ENCODE measurements around the gene UTY. TPM values are rescaled to one million over a fixed set of nuclear protein-coding genes. Genes with fewer than 3 reads are reported as not detected.

Gene UTY
- total RNA-seq, 2 donors from 2014 or later, result 29.7 to 32.7 TPM

GRCh38 chrY:13432293-13433025, 47.4 kb downstream of the UTY start:
- H3K27ac Mint-ChIP-seq, result peak overlapping the region in 1 of 2 donors; percentile 73
- H3K9me3 Mint-ChIP-seq, result peaks cover 4 to 15% of the 10 kb centered on the region in 2 donors
- DNase-seq (ENCODE audit: low spot score in 2 of 2) (no peak), ATAC-seq (no peak)
- H3K36me3 Mint-ChIP-seq, result peaks cover 46 to 87% of the 10 kb centered on the region in 2 donors

- Mint-ChIP-seq H3K27ac (no peak overlapping the region), H3K36me3 (peaks cover 43 to 92% of the 10 kb centered on the region in 2 donors), H3K9me3 (peaks cover 4 to 22% of the 10 kb centered on the region in 2 donors)
- ATAC-seq, result no peak
- DNase-seq (ENCODE audit: low spot score in 2 of 2), result no peak
Measured at GRCh38 chrY:13429551-13429950, 50.3 kb downstream of the UTY start.

GRCh38 chrY:13423281-13423732, 56.5 kb downstream of the UTY start:
- no peak overlapping the region for H3K27ac Mint-ChIP-seq
- ATAC-seq (no peak), DNase-seq (ENCODE audit: low spot score in 2 of 2) (no peak)
- H3K36me3 Mint-ChIP-seq, result peaks cover 12 to 53% of the 10 kb centered on the region in 2 donors
- H3K9me3 Mint-ChIP-seq, result peaks cover 0 to 6% of the 10 kb centered on the region in 2 donors

- Mint-ChIP-seq H3K9me3 (no peaks in the 10 kb centered on the region), H3K27ac (peak overlapping the region in 1 of 2 donors; percentile 7), H3K36me3 (peaks cover 5 to 18% of the 10 kb centered on the region in 2 donors)
- no peak for ATAC-seq
- DNase-seq (ENCODE audit: low spot score in 2 of 2), result no peak
Measured at GRCh38 chrY:13416869-13417661, 62.8 kb downstream of the UTY start.

- ATAC-seq, result no peak
- no peak for DNase-seq (ENCODE audit: low spot score in 2 of 2)
- no peak overlapping the region for H3K27ac Mint-ChIP-seq
Measured at GRCh38 chrY:13415556-13415955, 64.3 kb downstream of the UTY start.

GRCh38 chrY:13398876-13399275, 81.0 kb downstream of the UTY start:
- ATAC-seq (no peak), DNase-seq (ENCODE audit: low spot score in 2 of 2) (no peak)
- no peaks in the 10 kb centered on the region for H3K9me3 Mint-ChIP-seq
- peaks cover 0 to 4% of the 10 kb centered on the region in 2 donors for H3K36me3 Mint-ChIP-seq
- no peak overlapping the region for H3K27ac Mint-ChIP-seq

More at GRCh38 chrY:13415556-13415955, 64.3 kb downstream of the UTY start:
- H3K36me3 Mint-ChIP-seq, result peaks cover 5 to 18% of the 10 kb centered on the region in 2 donors
- H3K9me3 Mint-ChIP-seq, result no peaks in the 10 kb centered on the region

- Mint-ChIP-seq H3K36me3 (peaks cover 11 to 16% of the 10 kb centered on the region in 2 donors), H3K27ac (peak overlapping the region in 1 of 2 donors; percentile 70), H3K9me3 (no peaks in the 10 kb centered on the region)
- DNase-seq (ENCODE audit: low spot score in 2 of 2) (no peak), ATAC-seq (peak in 1 of 2 donors; percentile 58)
Measured at GRCh38 chrY:13381110-13381683, 98.6 kb downstream of the UTY start.

- H3K27ac Mint-ChIP-seq, result peak overlapping the region in 1 of 2 donors; percentile 93
- DNase-seq (ENCODE audit: low spot score in 2 of 2) (no peak), ATAC-seq (peak; percentile 61 to 87)
- no peaks in the 10 kb centered on the region for H3K36me3 Mint-ChIP-seq
- no peaks in the 10 kb centered on the region for H3K9me3 Mint-ChIP-seq
Measured at GRCh38 chrY:13370868-13371800, 108.7 kb downstream of the UTY start.

GRCh38 chrY:13370245-13370644, 109.6 kb downstream of the UTY start:
- Mint-ChIP-seq H3K27ac (peak overlapping the region in 1 of 2 donors; percentile 93), H3K9me3 (no peaks in the 10 kb centered on the region), H3K36me3 (no peaks in the 10 kb centered on the region)
- no peak for ATAC-seq
- DNase-seq (ENCODE audit: low spot score in 2 of 2), result no peak

GRCh38 chrY:13368513-13368845, 111.4 kb downstream of the UTY start:
- no peaks in the 10 kb centered on the region for H3K36me3 Mint-ChIP-seq
- DNase-seq (ENCODE audit: low spot score in 2 of 2), result no peak
- H3K9me3 Mint-ChIP-seq, result no peaks in the 10 kb centered on the region
- H3K27ac Mint-ChIP-seq, result no peak overlapping the region
- no peak for ATAC-seq

GRCh38 chrY:13363641-13364040, 116.2 kb downstream of the UTY start:
- ATAC-seq (no peak), DNase-seq (ENCODE audit: low spot score in 2 of 2) (no peak)
- H3K36me3 Mint-ChIP-seq, result peaks cover 0 to 8% of the 10 kb centered on the region in 2 donors
- H3K27ac Mint-ChIP-seq, result no peak overlapping the region
- H3K9me3 Mint-ChIP-seq, result no peaks in the 10 kb centered on the region

GRCh38 chrY:13362662-13363061, 117.2 kb downstream of the UTY start:
- Mint-ChIP-seq H3K9me3 (no peaks in the 10 kb centered on the region), H3K36me3 (peaks cover 0 to 8% of the 10 kb centered on the region in 2 donors), H3K27ac (peak overlapping the region in 1 of 2 donors; percentile 38)
- DNase-seq (ENCODE audit: low spot score in 2 of 2) (no peak), ATAC-seq (peak in 1 of 2 donors; percentile 49)

GRCh38 chrY:13361656-13362636, 117.9 kb downstream of the UTY start:
- Mint-ChIP-seq H3K9me3 (no peaks in the 10 kb centered on the region), H3K36me3 (peaks cover 0 to 8% of the 10 kb centered on the region in 2 donors), H3K27ac (peak overlapping the region in 1 of 2 donors; percentile 38)
- peak in 1 of 2 donors; percentile 57 for ATAC-seq
- no peak for DNase-seq (ENCODE audit: low spot score in 2 of 2)

- Mint-ChIP-seq H3K9me3 (no peaks in the 10 kb centered on the region), H3K27ac (no peak overlapping the region), H3K36me3 (peaks cover 0 to 10% of the 10 kb centered on the region in 2 donors)
- ATAC-seq, result no peak
- DNase-seq (ENCODE audit: low spot score in 2 of 2), result no peak
Measured at GRCh38 chrY:13351443-13351842, 128.4 kb downstream of the UTY start.

GRCh38 chrY:13347106-13347505, 132.7 kb downstream of the UTY start:
- DNase-seq (ENCODE audit: low spot score in 2 of 2) (no peak), ATAC-seq (no peak)
- H3K9me3 Mint-ChIP-seq, result no peaks in the 10 kb centered on the region
- no peak overlapping the region for H3K27ac Mint-ChIP-seq
- H3K36me3 Mint-ChIP-seq, result peaks cover 0 to 4% of the 10 kb centered on the region in 2 donors

All from activated naive CD4-positive, alpha-beta T cell treated with anti-CD3 and anti-CD28 coated beads, Interleukin-2, amount 50 U/mL, for 72 hours (primary cell).